A673 (cell line): Measurements from ENCODE around the gene CAMK2A.

Experiments used
- CTCF ChIP-seq: fragments of 300-800, 200-600 bp; sonication (generic); conservative IDR thresholded peaks from 2 replicates; pipeline ENCODE4 v1.5.1; 2017; ENCODE audit warnings: low read depth, mild to moderate bottlenecking, antibody characterized with exemption, low read length, moderate library complexity, mixed read lengths
- EZH2 ChIP-seq: fragments of 200-600 bp; sonication (generic); IDR thresholded peaks from 2 replicates; pipeline ENCODE4 v1.6.1; 2017; ENCODE audit warnings: borderline replicate concordance, low read depth, mild to moderate bottlenecking, mixed read lengths, antibody characterized with exemption, low read length; ENCODE audit not compliant: poor library complexity, severe bottlenecking

DNA sequence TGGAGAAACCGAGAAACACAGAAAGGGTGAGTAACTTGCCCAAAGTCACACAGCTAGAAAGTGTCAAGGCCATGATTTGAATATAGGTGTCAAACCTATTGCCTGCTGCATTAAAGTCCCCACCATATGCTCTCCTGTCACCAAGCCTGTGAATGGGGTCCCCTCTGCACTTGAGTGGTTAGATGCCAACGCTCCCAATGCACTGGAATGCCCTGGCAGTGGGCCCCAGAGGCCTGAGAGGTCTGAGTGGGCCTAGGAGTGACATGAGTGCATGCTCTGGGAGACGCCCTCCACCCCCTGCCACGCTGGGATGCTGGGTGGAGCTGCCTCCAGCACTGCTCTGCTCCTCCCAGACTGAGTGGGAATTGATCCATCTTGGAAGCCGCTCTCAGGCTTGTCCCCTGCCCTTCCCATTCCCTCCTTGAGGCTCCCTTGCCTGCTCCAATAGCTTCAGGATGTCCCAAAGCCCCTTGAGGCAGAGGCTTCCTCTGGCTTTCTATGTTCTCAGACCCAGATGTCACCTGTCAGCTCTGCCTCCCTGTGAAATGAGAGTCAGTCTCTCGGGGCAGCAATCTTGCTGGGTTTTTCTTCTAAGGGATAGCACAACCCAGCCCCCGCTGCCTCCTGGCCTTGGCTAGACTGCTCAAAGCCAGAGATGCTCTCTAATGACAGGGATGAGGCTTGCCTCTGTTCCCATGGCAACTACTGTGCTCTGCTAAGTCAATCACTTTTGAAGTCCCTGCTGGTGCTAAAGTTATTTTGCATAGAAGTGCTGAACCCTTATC is 19.7 kb upstream of the CAMK2A start:
- TF ChIP-seq CTCF (no peak), EZH2 (no peak)
